NCI-H446 treated with DMSO at 0.1 percent for 48 hours (cell line): Measurements from ENCODE around the gene ENPP5.
A peak's percentile ranks its signal among the peaks of the same experiment; 100 is the strongest.
"Not testable (repeated sequence)": the region's sequence is repeated elsewhere in the genome, so short reads cannot be mapped to it uniquely, and the experiment has no call there.

Experiments used
- DNase-seq: peaks from one replicate; lab custom pipeline; 2025; lab: John Stamatoyannopoulos, UW

ENPP5 gene

DNA sequence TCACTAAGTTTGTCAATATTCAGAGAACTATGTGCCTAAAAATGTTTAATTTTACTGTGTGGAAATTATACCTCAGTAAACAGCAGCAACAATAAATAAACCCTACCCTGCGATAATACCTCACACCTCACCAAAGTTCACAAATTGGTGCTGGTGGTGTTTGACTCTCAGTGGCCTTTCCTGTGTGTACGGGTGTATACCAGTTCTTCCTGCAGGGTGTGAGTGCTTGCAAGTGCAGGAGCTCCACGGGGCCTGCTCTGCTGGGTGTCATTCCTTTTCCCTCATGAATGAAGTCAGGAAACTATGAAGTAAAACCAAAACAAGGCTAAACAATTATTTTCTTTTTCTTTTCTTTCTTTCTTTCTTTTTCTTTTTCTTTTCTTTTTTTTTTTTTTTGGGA, 4.1 kb upstream of the ENPP5 start:
- no peak for DNase-seq

DNA sequence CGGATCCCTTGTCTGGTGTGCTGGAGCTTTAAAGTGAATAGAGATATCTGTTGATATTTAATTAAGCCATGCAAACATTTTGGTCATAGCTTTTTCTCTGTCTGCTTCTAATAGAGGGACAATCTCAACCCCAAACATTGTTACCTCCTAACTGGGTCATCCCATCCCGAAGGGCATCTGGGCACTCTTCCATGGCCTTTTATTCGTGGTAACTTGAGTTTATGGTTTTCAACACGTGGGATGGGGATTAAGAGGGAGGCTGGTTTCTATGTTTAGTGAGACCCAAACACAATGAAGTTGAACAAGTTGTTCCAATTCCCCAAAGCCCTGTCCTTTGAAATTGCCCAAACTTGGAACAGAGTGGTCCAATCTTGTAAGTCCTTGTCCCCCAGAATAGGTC, 1.4 kb upstream of the ENPP5 start:
- no peak for DNase-seq

- DNase-seq, result no peak
Observed at GRCh38 chr6:46160102-46160501, 10.7 kb downstream of the ENPP5 start.

DNA sequence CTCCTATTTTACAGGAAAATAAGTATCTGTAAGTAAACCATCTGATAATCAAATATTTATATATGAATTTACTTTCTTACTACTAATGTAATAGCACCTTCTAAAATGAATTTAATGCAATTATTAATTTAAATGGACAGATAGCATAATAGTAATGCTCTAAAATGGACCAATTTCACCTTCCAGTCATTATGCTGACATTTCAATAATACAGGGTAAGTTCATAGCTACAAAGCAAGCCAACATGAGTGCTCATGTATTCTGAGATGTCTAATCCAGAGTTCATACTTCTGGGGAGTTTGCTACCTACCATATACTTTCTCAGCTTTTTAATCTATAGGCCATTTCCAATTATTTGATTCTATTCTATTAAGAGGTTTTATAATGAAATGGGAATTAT, 11.6 kb downstream of the ENPP5 start:
- DNase-seq, result no peak

GRCh38 chr6:46156701-46157100, 14.1 kb downstream of the ENPP5 start:
- no peak for DNase-seq

- not testable (repeated sequence) for DNase-seq
Observed at GRCh38 chr6:46149066-46149465, 21.7 kb downstream of the ENPP5 start.

DNA sequence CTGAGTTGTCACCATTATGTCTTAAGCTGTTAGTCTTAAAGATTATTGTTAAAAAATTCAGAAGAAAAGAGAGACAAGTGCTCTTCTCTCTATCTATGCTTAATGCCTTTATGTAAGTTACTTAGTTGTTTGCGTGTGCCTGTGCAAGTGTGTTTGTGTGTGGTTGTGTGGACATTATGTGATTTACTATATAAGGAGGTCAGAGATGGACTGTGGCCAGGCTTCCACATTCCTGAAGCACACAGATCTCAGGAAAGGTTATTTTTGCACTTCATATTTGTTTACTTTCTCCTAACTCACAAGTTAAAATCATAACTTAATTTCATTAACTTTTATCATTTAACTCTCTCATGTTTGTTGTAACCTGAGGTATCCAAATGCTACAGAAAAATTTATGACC, 26.5 kb downstream of the ENPP5 start:
- DNase-seq, result no peak

DNA sequence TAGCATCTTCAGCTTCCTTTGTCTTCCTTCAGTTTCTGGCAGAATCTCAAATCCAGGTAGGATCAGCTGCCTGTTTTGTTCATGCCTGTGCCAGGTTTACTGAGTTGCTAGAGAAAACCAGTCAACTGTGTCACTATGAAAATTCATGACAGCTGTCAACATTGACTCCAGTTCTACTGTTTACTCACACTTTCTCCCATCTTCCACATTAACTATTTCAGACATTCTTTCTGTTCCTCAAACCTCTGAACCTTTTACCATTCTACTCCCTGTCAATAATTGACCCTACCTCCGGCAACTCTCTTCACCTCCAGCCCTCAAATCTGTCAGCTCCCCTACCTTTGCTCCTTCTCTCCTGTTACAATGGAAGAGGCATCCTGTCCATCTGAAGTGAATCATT, 32.5 kb downstream of the ENPP5 start:
- no peak for DNase-seq

GRCh38 chr6:46137387-46137786, 33.4 kb downstream of the ENPP5 start:
- DNase-seq, result no peak

DNA sequence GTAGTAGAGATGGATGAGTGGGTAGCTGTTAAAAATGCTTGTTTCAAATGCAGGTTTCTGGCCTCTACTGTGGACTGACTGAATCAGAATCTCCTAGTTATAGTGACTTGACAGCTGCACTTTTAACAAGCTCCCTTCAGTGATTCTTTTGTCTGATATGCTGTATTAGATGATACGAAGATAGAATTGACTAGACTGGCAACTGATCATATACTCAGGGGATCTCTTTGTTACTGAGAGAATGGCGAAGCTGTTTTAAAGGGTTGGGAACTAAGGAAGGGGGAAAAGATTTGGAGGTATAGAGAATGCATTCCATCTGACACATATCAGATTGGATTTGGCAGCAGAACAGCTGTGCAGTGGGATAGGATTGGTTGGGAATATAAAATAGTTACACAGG, 33.9 kb downstream of the ENPP5 start:
- no peak for DNase-seq

GRCh38 chr6:46135176-46135575, 35.6 kb downstream of the ENPP5 start:
- DNase-seq, result no peak

DNA sequence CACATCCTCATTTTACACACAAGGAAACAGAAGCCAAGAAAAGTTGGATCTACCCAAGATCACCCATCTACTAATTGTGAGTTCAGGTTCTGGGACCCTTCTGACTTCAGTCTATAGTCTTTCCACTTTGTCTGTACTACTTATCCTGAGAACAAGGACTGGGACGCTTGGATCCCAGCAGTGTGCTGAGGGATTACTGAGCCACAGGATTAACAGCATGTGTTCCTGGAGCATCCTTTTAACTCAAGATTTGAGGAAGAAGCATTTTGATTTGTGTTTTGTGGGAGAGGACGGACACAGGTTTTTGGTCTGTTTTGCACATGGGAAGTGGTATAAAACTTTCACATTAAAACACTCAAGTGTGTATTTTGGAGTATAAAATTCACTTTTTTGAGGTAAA, 36.6 kb downstream of the ENPP5 start:
- DNase-seq, result no peak

- DNase-seq, result not testable (repeated sequence)
Observed at GRCh38 chr6:46131291-46131690, 39.5 kb downstream of the ENPP5 start.

- no peak for DNase-seq
Observed at GRCh38 chr6:46130666-46131065, 40.1 kb downstream of the ENPP5 start.

GRCh38 chr6:46129629-46130511, 40.9 kb downstream of the ENPP5 start, which contains the start of gene ENPP4:
Gene ENPP4, plus strand, starts transcription at chr6:46129989. Its CDS starts 9,595 bp downstream, at chr6:46139584.
- DNase-seq, result peak; percentile 71

DNA sequence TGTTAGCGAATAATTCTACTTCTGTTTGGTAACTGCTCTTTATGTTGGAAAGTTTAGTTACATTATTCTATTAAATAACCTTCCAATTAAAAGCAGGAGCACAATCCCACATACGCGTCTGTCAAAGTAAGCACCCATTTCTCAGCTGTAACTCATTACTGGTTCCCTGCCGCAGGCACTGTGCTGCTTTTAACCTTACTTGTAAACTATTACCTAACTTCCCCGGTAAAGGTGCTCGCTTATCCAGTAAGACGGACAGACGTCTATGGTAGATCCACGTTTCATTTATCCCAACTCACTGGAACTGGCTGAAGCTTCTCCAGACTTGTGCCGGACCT, 41.5 kb downstream of the ENPP5 start:
- DNase-seq, result no peak

GRCh38 chr6:46128476-46128875, 42.3 kb downstream of the ENPP5 start:
- no peak for DNase-seq

DNA sequence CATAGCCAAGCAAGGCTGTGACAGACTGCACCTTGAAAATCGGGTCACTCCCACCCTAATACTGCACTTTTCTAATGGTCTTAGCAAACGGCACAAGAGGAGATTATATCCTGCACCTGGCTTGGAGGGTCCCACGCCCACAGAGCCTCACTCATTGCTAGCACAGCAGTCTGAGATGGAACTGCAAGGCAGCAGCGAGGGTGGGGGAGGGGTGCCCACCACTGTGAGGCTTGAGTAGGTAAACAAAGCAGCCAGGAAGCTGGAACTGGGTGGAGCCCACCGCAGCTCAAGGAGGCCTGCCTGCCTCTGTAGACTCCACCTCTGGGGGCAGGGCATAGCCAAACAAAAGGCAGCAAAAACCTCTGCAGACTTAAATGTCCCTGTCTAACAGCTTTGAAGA, 51.1 kb downstream of the ENPP5 start:
- not testable (repeated sequence) for DNase-seq

GRCh38 chr6:46118836-46119235, 51.9 kb downstream of the ENPP5 start:
- no peak for DNase-seq

DNA sequence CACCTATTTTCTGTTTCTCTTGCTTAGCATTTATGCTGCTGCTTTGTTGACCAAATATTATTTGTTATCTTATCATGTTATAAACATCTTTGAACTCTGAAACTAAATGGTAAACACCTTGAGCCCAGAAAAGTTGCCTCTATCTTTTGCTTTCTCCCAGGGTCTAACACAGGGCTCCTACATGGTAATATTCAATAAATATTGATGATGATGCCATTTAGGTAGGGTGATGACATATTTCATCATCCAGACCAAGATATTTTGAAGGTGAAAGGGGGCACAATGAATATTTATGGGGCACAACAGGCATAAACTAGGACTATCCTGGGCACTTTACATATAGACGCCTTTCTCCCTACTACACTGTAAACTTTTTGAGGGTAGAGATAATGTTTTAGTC, 52.6 kb downstream of the ENPP5 start:
- DNase-seq, result no peak

GRCh38 chr6:46116289-46116688, 54.5 kb downstream of the ENPP5 start:
- DNase-seq, result no peak

- no peak for DNase-seq
Observed at GRCh38 chr6:46115634-46116033, 55.1 kb downstream of the ENPP5 start.

GRCh38 chr6:46113370-46113769, 57.4 kb downstream of the ENPP5 start:
- no peak for DNase-seq
